Vagina (tissue), 2 donors: ENCODE results near the gene IQCN.

Experiments
- POLR2A ChIP-seq, 2 donors: fragments of 450-650 bp; IDR thresholded peaks; one replicate each; pipeline ENCODE4 v1.6.1; 2017; ENCODE audit warnings: antibody characterized with exemption in 2 of 2, mild to moderate bottlenecking in 2 of 2, moderate library complexity in 2 of 2
- POLR2AphosphoS5 ChIP-seq, 2 donors: sonication (generic); formaldehyde crosslinking; IDR thresholded peaks; one replicate each; pipeline ENCODE4 v1.9.0; 2017; ENCODE audit warnings: antibody characterized with exemption in 2 of 2, mild to moderate bottlenecking in 2 of 2, low read depth in 1 of 2; ENCODE audit not compliant: insufficient read depth in 1 of 2
- TF ChIP-seq, protein P1 (sequence below), 3 experiments: fragments of 450-650 bp in 2 of 3; fragments of 200-600 bp in 1 of 3; sonication (generic) in 1 of 3; IDR thresholded peaks; one replicate each; pipeline ENCODE4 v1.5.1; 2017 to 2019; ENCODE audit warnings: antibody characterized with exemption in 3 of 3, mild to moderate bottlenecking in 2 of 3, moderate library complexity in 2 of 3

DNA sequence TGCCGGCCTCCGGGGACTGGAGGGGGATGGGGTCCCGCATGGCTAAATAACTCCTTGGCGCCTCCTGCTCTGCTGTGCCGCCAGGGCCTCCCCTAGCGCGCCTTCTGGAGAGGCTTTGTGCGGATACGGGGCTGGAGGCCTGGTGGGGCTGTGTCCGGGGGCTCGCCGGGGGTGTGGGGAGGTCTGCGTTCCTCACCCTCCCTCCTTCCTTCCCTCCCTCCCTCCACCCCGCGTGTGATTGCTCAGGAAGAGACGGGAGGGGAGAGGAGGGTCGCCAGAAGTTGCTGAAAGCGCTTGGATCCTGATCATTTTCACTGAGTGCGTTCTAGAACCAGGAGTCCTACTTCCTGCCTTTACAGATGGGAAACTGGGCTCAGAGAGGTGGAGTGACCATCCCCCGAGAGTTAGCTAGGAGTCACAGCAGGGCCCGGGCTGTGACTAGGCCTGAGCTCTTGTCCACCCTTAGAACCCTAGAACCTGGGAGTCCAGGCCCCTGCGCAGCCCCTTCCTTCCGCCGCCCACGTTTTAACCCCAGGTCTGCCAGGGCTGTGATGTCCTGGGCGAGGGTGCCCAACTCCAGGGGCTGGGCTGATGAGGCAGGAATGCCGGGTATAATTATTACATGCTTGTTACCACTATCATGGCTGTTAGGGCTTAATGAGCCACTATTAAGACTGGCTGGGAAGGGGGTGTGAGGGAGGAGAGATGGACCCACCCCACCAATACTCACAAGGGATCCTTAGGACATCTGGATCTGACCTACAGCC, 8.0 kb upstream of the IQCN start:
- TF ChIP-seq POLR2AphosphoS5 (IDR thresholded peaks at IDR 0.05; ENCODE audit: insufficient read depth in 1 of 2, low read depth in 1 of 2) (peak in 1 of 2 donors; percentile 89), POLR2A (IDR thresholded peaks at IDR 0.05) (peak in 1 of 2 donors; percentile 60)
- TF ChIP-seq, protein P1, sequence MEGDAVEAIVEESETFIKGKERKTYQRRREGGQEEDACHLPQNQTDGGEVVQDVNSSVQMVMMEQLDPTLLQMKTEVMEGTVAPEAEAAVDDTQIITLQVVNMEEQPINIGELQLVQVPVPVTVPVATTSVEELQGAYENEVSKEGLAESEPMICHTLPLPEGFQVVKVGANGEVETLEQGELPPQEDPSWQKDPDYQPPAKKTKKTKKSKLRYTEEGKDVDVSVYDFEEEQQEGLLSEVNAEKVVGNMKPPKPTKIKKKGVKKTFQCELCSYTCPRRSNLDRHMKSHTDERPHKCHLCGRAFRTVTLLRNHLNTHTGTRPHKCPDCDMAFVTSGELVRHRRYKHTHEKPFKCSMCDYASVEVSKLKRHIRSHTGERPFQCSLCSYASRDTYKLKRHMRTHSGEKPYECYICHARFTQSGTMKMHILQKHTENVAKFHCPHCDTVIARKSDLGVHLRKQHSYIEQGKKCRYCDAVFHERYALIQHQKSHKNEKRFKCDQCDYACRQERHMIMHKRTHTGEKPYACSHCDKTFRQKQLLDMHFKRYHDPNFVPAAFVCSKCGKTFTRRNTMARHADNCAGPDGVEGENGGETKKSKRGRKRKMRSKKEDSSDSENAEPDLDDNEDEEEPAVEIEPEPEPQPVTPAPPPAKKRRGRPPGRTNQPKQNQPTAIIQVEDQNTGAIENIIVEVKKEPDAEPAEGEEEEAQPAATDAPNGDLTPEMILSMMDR (IDR thresholded peaks at IDR 0.05) = peak in 1 of 3 experiments; percentile 13
